SU-DHL-6 (cell line): ENCODE measurements around the gene CAMK1D.

Source experiments
- EZH2phosphoT487 ChIP-seq: fragments of 200-600 bp; sonication (generic), shearing (Covaris generic); conservative IDR thresholded peaks from 2 replicates; pipeline ENCODE4 v1.6.1; 2018; ENCODE audit warnings: mild to moderate bottlenecking, antibody characterized with exemption, low read length, moderate library complexity, mixed read lengths
- TF ChIP-seq, protein P1 (sequence below): fragments of 200-600 bp; sonication (generic); IDR thresholded peaks from one replicate; pipeline ENCODE4 v1.5.1; 2017; ENCODE audit warnings: antibody characterized with exemption, mild to moderate bottlenecking, low read length, moderate library complexity; ENCODE audit not compliant: insufficient read depth, poor library complexity, severe bottlenecking

DNA sequence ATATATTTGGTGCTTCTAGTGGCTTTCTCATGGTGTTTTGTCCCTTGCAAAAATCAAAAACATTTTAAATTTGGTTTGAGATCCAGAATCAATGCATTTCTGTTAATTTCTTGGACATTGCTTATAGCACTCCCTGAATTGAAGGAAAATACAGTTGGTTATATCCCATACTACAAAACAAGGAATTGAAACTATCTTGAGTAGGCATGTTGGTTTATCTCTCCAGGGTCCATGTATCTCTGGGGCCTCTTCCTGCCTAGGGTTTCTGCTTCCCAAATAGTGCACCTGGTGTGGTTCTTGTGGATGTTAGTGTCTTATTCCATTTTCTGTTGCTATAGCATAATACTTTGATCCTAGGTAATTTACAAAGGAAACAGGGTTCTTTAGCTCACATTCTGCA is 212.4 kb downstream of the CAMK1D start:
- TF ChIP-seq, protein P1, sequence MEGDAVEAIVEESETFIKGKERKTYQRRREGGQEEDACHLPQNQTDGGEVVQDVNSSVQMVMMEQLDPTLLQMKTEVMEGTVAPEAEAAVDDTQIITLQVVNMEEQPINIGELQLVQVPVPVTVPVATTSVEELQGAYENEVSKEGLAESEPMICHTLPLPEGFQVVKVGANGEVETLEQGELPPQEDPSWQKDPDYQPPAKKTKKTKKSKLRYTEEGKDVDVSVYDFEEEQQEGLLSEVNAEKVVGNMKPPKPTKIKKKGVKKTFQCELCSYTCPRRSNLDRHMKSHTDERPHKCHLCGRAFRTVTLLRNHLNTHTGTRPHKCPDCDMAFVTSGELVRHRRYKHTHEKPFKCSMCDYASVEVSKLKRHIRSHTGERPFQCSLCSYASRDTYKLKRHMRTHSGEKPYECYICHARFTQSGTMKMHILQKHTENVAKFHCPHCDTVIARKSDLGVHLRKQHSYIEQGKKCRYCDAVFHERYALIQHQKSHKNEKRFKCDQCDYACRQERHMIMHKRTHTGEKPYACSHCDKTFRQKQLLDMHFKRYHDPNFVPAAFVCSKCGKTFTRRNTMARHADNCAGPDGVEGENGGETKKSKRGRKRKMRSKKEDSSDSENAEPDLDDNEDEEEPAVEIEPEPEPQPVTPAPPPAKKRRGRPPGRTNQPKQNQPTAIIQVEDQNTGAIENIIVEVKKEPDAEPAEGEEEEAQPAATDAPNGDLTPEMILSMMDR: no peak
- TF ChIP-seq EZH2phosphoT487: no peak
